Stimulated activated CD8-positive, alpha-beta memory T cell treated with anti-CD3 and anti-CD28 coated beads, Interleukin-4, amount 100 ng/mL, for 48 hours (primary cell): ENCODE results near the gene FSTL3.

Source experiments
- DNase-seq: peaks from one replicate; pipeline ENCODE4 v3.0.0-alpha.2; 2020

FSTL3 gene

GRCh38 chr19:645912-646778 is 30.0 kb upstream of the FSTL3 start:
- no peak for DNase-seq

GRCh38 chr19:646779-647565 is 29.2 kb upstream of the FSTL3 start:
- no peak for DNase-seq

- no peak for DNase-seq
Observed at GRCh38 chr19:647566-648284, 28.5 kb upstream of the FSTL3 start.

GRCh38 chr19:648305-648704 is 27.9 kb upstream of the FSTL3 start:
- no peak for DNase-seq

- DNase-seq, result no peak
Observed at GRCh38 chr19:648904-649801, 27.0 kb upstream of the FSTL3 start.

- DNase-seq, result no peak
Observed at GRCh38 chr19:650121-650520, 26.1 kb upstream of the FSTL3 start.

GRCh38 chr19:651114-651818 is 24.9 kb upstream of the FSTL3 start:
- no peak for DNase-seq

GRCh38 chr19:651991-652390 is 24.2 kb upstream of the FSTL3 start:
- DNase-seq, result no peak

- DNase-seq, result no peak
Observed at GRCh38 chr19:652467-653389, 23.5 kb upstream of the FSTL3 start.

- DNase-seq, result no peak
Observed at GRCh38 chr19:653425-653824, 22.8 kb upstream of the FSTL3 start.

GRCh38 chr19:655691-656090 is 20.5 kb upstream of the FSTL3 start:
- no peak for DNase-seq

- no peak for DNase-seq
Observed at GRCh38 chr19:656751-657559, 19.2 kb upstream of the FSTL3 start.

- DNase-seq, result no peak
Observed at GRCh38 chr19:657611-658010, 18.6 kb upstream of the FSTL3 start.

GRCh38 chr19:658059-658839 is 17.9 kb upstream of the FSTL3 start:
- DNase-seq, result no peak

- no peak for DNase-seq
Observed at GRCh38 chr19:658916-659839, 17.0 kb upstream of the FSTL3 start.

GRCh38 chr19:660793-661426 is 15.3 kb upstream of the FSTL3 start:
- DNase-seq, result no peak
